ENCODE results near the gene CLEC16A. TPM values are rescaled to one million over a fixed set of nuclear protein-coding genes. Genes with fewer than 3 reads are reported as not detected.
A peak's percentile ranks its signal among the peaks of the same experiment; 100 is the strongest.

Gene CLEC16A
- total RNA-seq, 4 donors from 2014 or later = 19.9 to 38.3 (median 35.0) TPM

- Histone ChIP-seq H3K4me1 (no peaks in the 10 kb centered on the region), H3K27ac (peak overlapping the region in 1 of 4 donors; percentile 29), H3K27me3 (no peaks in the 10 kb centered on the region), H3K4me3 (no peak overlapping the region), H3K36me3 (peaks cover 0 to 89% of the 10 kb centered on the region in 2 donors), H3K9me3 (no peaks in the 10 kb centered on the region)
- WGBS, 2 donors (ENCODE audit: low coverage in 1 of 2) = 72 to 76% methylated on average over 4 to 5 of the region's 5 CpGs
- TF ChIP-seq CTCF (IDR thresholded peaks at IDR 0.05) = no peak
- TF ChIP-seq POLR2A (IDR thresholded peaks at IDR 0.05) = no peak
- no peak for TF ChIP-seq POLR2AphosphoS5 (IDR thresholded peaks at IDR 0.05)
- no peak for ATAC-seq
Measured at GRCh38 chr16:11045846-11046245, 101.5 kb downstream of the CLEC16A start.

GRCh38 chr16:11046382-11046931 is 102.1 kb downstream of the CLEC16A start:
- Histone ChIP-seq H3K36me3 (peaks cover 0 to 89% of the 10 kb centered on the region in 2 donors), H3K27me3 (no peaks in the 10 kb centered on the region), H3K9me3 (no peaks in the 10 kb centered on the region), H3K4me1 (no peaks in the 10 kb centered on the region), H3K4me3 (no peak overlapping the region), H3K27ac (peak overlapping the region in 3 of 4 donors; percentile 29 to 45 (median 40))
- no peak for ATAC-seq
- WGBS, 2 donors (ENCODE audit: low coverage in 1 of 2) = 55 to 64% methylated on average over 3 of the region's 5 CpGs
- TF ChIP-seq CTCF (IDR thresholded peaks at IDR 0.05) (no peak), POLR2A (IDR thresholded peaks at IDR 0.05) (no peak), POLR2AphosphoS5 (IDR thresholded peaks at IDR 0.05) (no peak), EP300 (IDR thresholded peaks at IDR 0.05) (no peak)

- Histone ChIP-seq H3K9me3 (no peaks in the 10 kb centered on the region), H3K27me3 (no peaks in the 10 kb centered on the region), H3K4me1 (no peaks in the 10 kb centered on the region), H3K4me3 (no peak overlapping the region), H3K36me3 (peaks cover 0 to 89% of the 10 kb centered on the region in 2 donors), H3K27ac (peak overlapping the region in 3 of 4 donors; percentile 29 to 59 (median 45))
- WGBS, 2 donors (ENCODE audit: low coverage in 1 of 2) = 41 to 57% methylated on average over 3 to 4 of the region's 4 CpGs
- peak; percentile 43 for ATAC-seq
- TF ChIP-seq EP300 (IDR thresholded peaks at IDR 0.05) (no peak), CTCF (IDR thresholded peaks at IDR 0.05) (no peak), POLR2AphosphoS5 (IDR thresholded peaks at IDR 0.05) (peak; percentile 37)
Measured at GRCh38 chr16:11047057-11047456, 102.7 kb downstream of the CLEC16A start.

- Histone ChIP-seq H3K36me3 (peaks cover 0 to 92% of the 10 kb centered on the region in 2 donors), H3K4me3 (no peak overlapping the region), H3K27ac (no peak overlapping the region), H3K27me3 (no peaks in the 10 kb centered on the region), H3K4me1 (no peaks in the 10 kb centered on the region), H3K9me3 (no peaks in the 10 kb centered on the region)
- no peak for ATAC-seq
- no peak for TF ChIP-seq CTCF (IDR thresholded peaks at IDR 0.05)
- TF ChIP-seq POLR2A (IDR thresholded peaks at IDR 0.05) = no peak
- no peak for TF ChIP-seq EP300 (IDR thresholded peaks at IDR 0.05)
- no peak for TF ChIP-seq POLR2AphosphoS5 (IDR thresholded peaks at IDR 0.05)
- WGBS, 2 donors (ENCODE audit: low coverage in 1 of 2) = 93 to 95% methylated on average over 10 to 17 of the region's 21 CpGs
Measured at GRCh38 chr16:11047939-11048800, 103.8 kb downstream of the CLEC16A start.

Data from gastroesophageal sphincter (tissue), 4 donors.